ENCODE data around the gene RERE. TPM values are rescaled to one million over a fixed set of nuclear protein-coding genes. Genes with fewer than 3 reads are reported as not detected.

RERE gene
- total RNA-seq, 1 donor, result 55.0 TPM

DNA sequence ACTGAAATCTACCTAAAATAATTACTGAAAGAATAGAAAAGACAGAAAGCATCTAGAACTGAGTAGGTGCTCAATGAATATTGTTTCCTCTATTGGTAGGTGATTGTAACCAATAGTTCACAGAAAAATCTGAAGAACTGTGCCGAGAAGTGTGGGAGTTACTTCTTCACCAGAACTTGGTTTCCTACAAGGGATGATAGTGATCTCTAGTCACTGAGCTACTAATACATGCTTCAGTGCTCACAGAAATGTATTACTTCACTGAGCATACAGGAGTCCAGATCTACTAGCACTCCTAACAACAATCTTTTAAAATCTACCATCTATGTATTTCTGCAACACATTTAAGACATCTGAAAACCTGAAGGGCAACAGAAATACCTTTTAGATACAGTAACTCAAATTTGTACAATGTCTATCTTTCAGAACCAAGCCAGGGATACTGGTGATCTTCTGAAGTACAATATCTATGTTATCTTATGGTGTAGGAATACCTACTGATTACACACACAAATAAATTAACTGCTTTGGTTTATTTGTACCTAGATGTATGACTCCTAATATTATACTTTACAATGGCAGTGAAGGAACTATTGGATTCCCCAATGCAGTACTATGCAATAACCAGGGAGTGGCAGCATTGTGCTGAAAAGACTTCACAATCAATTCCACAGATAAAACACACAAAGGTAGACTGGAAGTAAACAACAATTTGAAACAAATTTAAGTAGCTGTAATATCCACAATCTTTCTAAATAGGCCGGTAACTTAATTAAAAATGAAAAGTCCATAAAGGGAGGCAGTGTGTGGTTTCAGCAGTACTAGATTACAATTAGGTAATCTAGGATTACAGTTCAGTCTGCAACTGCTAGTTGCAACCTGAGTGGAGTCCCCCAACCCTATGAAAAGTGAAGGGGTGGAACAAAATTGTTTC, 256.6 kb downstream of the RERE start:
- H3K79me2 ChIP-seq (ENCODE audit: insufficient read depth, low read length), result peaks cover 32% of the 10 kb centered on the region
- H4K20me1 ChIP-seq (ENCODE audit: insufficient read depth, low read length), result peaks cover 2% of the 10 kb centered on the region
- H3K27me3 ChIP-seq (ENCODE audit: insufficient read depth, low read length), result no peaks in the 10 kb centered on the region
- peak; percentile 38 for DNase-seq (ENCODE audit: insufficient read length, low spot score, missing footprints)
- H3K27ac ChIP-seq (ENCODE audit: low read depth, low read length), result no peak overlapping the region
- H3K4me2 ChIP-seq (ENCODE audit: insufficient read depth, low read length), result no peak overlapping the region
- no peak overlapping the region for H3K4me3 ChIP-seq (ENCODE audit: insufficient read depth, low read length)
- peaks cover 10% of the 10 kb centered on the region for H3K4me1 ChIP-seq (ENCODE audit: insufficient read depth, low read length)
- H3K9me3 ChIP-seq (ENCODE audit: low read depth, low read length), result no peaks in the 10 kb centered on the region
- TF ChIP-seq, protein P1, sequence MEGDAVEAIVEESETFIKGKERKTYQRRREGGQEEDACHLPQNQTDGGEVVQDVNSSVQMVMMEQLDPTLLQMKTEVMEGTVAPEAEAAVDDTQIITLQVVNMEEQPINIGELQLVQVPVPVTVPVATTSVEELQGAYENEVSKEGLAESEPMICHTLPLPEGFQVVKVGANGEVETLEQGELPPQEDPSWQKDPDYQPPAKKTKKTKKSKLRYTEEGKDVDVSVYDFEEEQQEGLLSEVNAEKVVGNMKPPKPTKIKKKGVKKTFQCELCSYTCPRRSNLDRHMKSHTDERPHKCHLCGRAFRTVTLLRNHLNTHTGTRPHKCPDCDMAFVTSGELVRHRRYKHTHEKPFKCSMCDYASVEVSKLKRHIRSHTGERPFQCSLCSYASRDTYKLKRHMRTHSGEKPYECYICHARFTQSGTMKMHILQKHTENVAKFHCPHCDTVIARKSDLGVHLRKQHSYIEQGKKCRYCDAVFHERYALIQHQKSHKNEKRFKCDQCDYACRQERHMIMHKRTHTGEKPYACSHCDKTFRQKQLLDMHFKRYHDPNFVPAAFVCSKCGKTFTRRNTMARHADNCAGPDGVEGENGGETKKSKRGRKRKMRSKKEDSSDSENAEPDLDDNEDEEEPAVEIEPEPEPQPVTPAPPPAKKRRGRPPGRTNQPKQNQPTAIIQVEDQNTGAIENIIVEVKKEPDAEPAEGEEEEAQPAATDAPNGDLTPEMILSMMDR (IDR thresholded peaks at IDR 0.05; ENCODE audit: extremely low read depth, low read depth, low read length), result peak; percentile 86
- H2AFZ ChIP-seq (ENCODE audit: low read length), result no peak overlapping the region
- peaks cover 4% of the 10 kb centered on the region for H3K36me3 ChIP-seq (ENCODE audit: insufficient read depth, low read length)

DNA sequence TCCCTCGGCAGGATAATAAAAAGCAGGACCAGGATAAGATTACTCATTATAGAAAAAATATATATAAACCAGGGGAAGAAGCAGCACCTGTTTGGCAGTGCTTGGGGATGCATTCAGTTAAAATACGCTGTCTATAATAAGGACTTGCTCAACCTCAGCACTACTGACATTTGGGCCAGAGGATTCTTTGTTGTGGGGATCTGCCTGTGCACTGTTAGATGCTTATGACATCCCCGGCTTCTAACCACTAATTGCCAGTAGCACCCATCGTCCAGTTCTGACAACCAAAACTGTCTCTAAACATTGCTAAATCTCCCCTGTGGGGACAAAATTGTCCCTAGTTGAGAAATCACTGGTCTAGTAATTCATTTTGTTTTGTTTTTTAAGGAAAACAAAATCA, 257.4 kb downstream of the RERE start:
- H3K4me2 ChIP-seq (ENCODE audit: insufficient read depth, low read length), result no peak overlapping the region
- H3K4me1 ChIP-seq (ENCODE audit: insufficient read depth, low read length), result peaks cover 14% of the 10 kb centered on the region
- H3K79me2 ChIP-seq (ENCODE audit: insufficient read depth, low read length), result peaks cover 32% of the 10 kb centered on the region
- H3K27me3 ChIP-seq (ENCODE audit: insufficient read depth, low read length), result no peaks in the 10 kb centered on the region
- no peaks in the 10 kb centered on the region for H3K9me3 ChIP-seq (ENCODE audit: low read depth, low read length)
- peaks cover 2% of the 10 kb centered on the region for H4K20me1 ChIP-seq (ENCODE audit: insufficient read depth, low read length)
- no peak overlapping the region for H3K27ac ChIP-seq (ENCODE audit: low read depth, low read length)
- H2AFZ ChIP-seq (ENCODE audit: low read length), result no peak overlapping the region
- TF ChIP-seq, protein P1 (IDR thresholded peaks at IDR 0.05; ENCODE audit: extremely low read depth, low read depth, low read length), result no peak
- H3K4me3 ChIP-seq (ENCODE audit: insufficient read depth, low read length), result no peak overlapping the region
- DNase-seq (ENCODE audit: insufficient read length, low spot score, missing footprints), result no peak
- peaks cover 4% of the 10 kb centered on the region for H3K36me3 ChIP-seq (ENCODE audit: insufficient read depth, low read length)

DNA sequence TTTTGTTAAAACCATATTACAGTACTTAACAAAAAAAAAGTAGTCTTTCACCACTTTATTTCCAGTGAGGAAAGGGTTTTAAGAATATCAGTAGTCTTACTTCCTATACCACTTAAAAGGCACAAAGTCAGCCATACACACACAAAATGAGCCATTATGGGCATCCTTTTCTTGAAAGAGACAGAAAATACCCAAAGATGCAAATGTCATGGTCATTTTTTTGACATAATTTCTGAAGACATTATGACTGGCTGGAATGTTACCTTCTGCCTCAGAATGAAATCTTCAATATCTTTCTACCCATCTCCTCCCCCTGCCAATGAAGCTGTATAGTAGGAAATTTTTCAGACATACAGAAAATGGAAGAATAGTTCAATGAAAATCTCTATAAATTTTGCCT, 261.9 kb downstream of the RERE start:
- no peak overlapping the region for H2AFZ ChIP-seq (ENCODE audit: low read length)
- TF ChIP-seq, protein P1 (IDR thresholded peaks at IDR 0.05; ENCODE audit: extremely low read depth, low read depth, low read length), result no peak
- no peaks in the 10 kb centered on the region for H3K9me3 ChIP-seq (ENCODE audit: low read depth, low read length)
- H3K4me3 ChIP-seq (ENCODE audit: insufficient read depth, low read length), result no peak overlapping the region
- peaks cover 37% of the 10 kb centered on the region for H3K79me2 ChIP-seq (ENCODE audit: insufficient read depth, low read length)
- no peaks in the 10 kb centered on the region for H3K27me3 ChIP-seq (ENCODE audit: insufficient read depth, low read length)
- H4K20me1 ChIP-seq (ENCODE audit: insufficient read depth, low read length), result peaks cover 8% of the 10 kb centered on the region
- DNase-seq (ENCODE audit: insufficient read length, low spot score, missing footprints), result no peak
- H3K36me3 ChIP-seq (ENCODE audit: insufficient read depth, low read length), result peaks cover 4% of the 10 kb centered on the region
- H3K4me1 ChIP-seq (ENCODE audit: insufficient read depth, low read length), result peaks cover 4% of the 10 kb centered on the region
- no peak overlapping the region for H3K27ac ChIP-seq (ENCODE audit: low read depth, low read length)
- H3K4me2 ChIP-seq (ENCODE audit: insufficient read depth, low read length), result no peak overlapping the region

DNA sequence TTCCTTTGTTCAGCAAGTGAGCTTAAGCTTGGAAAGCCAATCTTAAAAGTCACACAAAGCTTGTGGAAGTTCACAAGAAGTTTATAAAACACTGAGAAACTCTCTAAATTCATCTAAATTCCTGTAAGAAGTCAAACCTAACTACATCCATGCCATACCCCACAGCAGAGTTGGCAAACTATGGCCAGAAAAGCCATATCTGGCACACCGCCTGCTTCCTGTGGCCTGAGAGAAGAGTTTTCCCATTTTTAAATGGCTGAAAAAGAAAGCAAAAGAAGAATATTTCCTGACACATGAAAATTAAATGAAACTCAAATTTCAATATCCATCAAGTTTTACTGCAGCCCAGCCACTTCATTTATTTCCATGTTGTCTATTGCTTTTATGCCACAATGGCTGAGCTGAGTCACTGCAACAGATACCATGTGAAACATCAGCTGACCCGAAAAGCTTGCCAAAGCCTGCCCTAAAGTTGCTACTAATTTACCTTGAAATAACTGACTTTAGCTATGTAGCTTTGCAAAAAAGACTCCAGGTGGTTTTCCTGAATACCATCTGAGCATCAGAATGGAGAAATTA, 262.4 kb downstream of the RERE start:
- H3K4me2 ChIP-seq (ENCODE audit: insufficient read depth, low read length), result no peak overlapping the region
- H3K4me3 ChIP-seq (ENCODE audit: insufficient read depth, low read length), result no peak overlapping the region
- H3K27ac ChIP-seq (ENCODE audit: low read depth, low read length), result no peak overlapping the region
- peaks cover 8% of the 10 kb centered on the region for H4K20me1 ChIP-seq (ENCODE audit: insufficient read depth, low read length)
- H3K9me3 ChIP-seq (ENCODE audit: low read depth, low read length), result no peaks in the 10 kb centered on the region
- no peaks in the 10 kb centered on the region for H3K27me3 ChIP-seq (ENCODE audit: insufficient read depth, low read length)
- DNase-seq (ENCODE audit: insufficient read length, low spot score, missing footprints), result no peak
- H3K79me2 ChIP-seq (ENCODE audit: insufficient read depth, low read length), result peaks cover 32% of the 10 kb centered on the region
- H2AFZ ChIP-seq (ENCODE audit: low read length), result no peak overlapping the region
- H3K36me3 ChIP-seq (ENCODE audit: insufficient read depth, low read length), result peaks cover 4% of the 10 kb centered on the region
- peaks cover 4% of the 10 kb centered on the region for H3K4me1 ChIP-seq (ENCODE audit: insufficient read depth, low read length)
- TF ChIP-seq, protein P1 (IDR thresholded peaks at IDR 0.05; ENCODE audit: extremely low read depth, low read depth, low read length), result no peak

Data from osteoblast (primary cell).